Fibroblast of lung (primary cell): ENCODE data around the gene CUBN. TPM values are rescaled to one million over a fixed set of nuclear protein-coding genes. Genes with fewer than 3 reads are reported as not detected.

Experiments used
- DNase-seq, 2 donors: peaks; one replicate each; pipeline versions ENCODE4 v3.0.0 to v3.0.0-alpha.2; 2010; ENCODE audit warnings: low read depth in 2 of 2
- H2AFZ ChIP-seq: 2 replicates; pipeline ENCODE4 v1.5.1; 2012; ENCODE audit warnings: low read length, control low read depth, inconsistent platforms
- H3K27ac ChIP-seq: 2 replicates; pipeline ENCODE4 v1.5.1; 2011; ENCODE audit warnings: low read length, control low read depth; ENCODE audit not compliant: insufficient read depth
- H3K27me3 ChIP-seq: 2 replicates; pipeline ENCODE4 v1.5.1; 2011; ENCODE audit warnings: mild to moderate bottlenecking, low read length; ENCODE audit not compliant: control insufficient read depth, insufficient read depth
- H3K36me3 ChIP-seq: 2 replicates; pipeline ENCODE4 v1.5.1; 2011; ENCODE audit warnings: low read length; ENCODE audit not compliant: control insufficient read depth, insufficient read depth
- H3K4me1 ChIP-seq: 2 replicates; pipeline ENCODE4 v1.5.1; 2011; ENCODE audit warnings: low read length; ENCODE audit not compliant: control insufficient read depth, insufficient read depth; ENCODE audit errors: extremely low read depth
- H3K4me2 ChIP-seq: 2 replicates; pipeline ENCODE4 v1.5.1; 2011; ENCODE audit warnings: low read length, control low read depth; ENCODE audit not compliant: insufficient read depth; ENCODE audit errors: extremely low read depth
- H3K4me3 ChIP-seq, 4 experiments: fragments of 200-600 bp in 1 of 4; sonication (generic) in 1 of 4; replicated peaks in 1 of 4; 2 replicates each; pipeline ENCODE4 v1.5.1; 2011 to 2016; ENCODE audit warnings: low read length in 4 of 4, low read depth in 3 of 4, mild to moderate bottlenecking in 3 of 4, control low read depth in 2 of 4, inconsistent platforms in 1 of 4, mixed read lengths in 1 of 4; ENCODE audit not compliant: insufficient read depth in 1 of 4; ENCODE audit errors: control extremely low read depth in 1 of 4
- H3K79me2 ChIP-seq: 2 replicates; pipeline ENCODE4 v1.5.1; 2012; ENCODE audit warnings: mild to moderate bottlenecking, low read length, inconsistent platforms; ENCODE audit not compliant: control insufficient read depth, insufficient read depth
- H3K9ac ChIP-seq: 2 replicates; pipeline ENCODE4 v1.5.1; 2011; ENCODE audit warnings: mild to moderate bottlenecking, low read length, control low read depth; ENCODE audit not compliant: insufficient read depth
- H3K9me3 ChIP-seq: 2 replicates; pipeline ENCODE4 v1.5.1; 2012; ENCODE audit warnings: low read depth, low read length; ENCODE audit not compliant: control insufficient read depth, insufficient read depth
- H4K20me1 ChIP-seq: 2 replicates; pipeline ENCODE4 v1.5.1; 2011; ENCODE audit warnings: low read length; ENCODE audit not compliant: control insufficient read depth, insufficient read depth; ENCODE audit errors: extremely low read depth
- EZH2 ChIP-seq: IDR thresholded peaks from 2 replicates; pipeline ENCODE4 v1.5.1; 2012; ENCODE audit warnings: low read length, control low read depth, mild to moderate bottlenecking; ENCODE audit errors: missing control alignments
- polyA plus RNA-seq, 2 donors: library from polyadenylated mRNA; depleted of rRNA in 1 of 2; stranded (reverse) in 1 of 2; unstranded in 1 of 2; fragments of >200 nt; gene quantifications; 2 replicates each; pipeline ENCODE4 v1.2.1, GENCODE V29; 2011 to 2012; ENCODE audit warnings: missing spikeins in 1 of 2
- total RNA-seq: library from RNA; depleted of rRNA; stranded (reverse); fragments of >200 nt; gene quantifications from 2 replicates; pipeline ENCODE4 v1.2.1, GENCODE V29; 2014
- TF ChIP-seq, protein P1 (sequence below), 2 donors: IDR thresholded peaks in 1 of 2; conservative IDR thresholded peaks in 1 of 2; 1 replicate in 1 of 2; 2 replicates in 1 of 2; pipeline ENCODE4 v1.5.1; 2011 to 2012; ENCODE audit warnings: low read length in 2 of 2, control low read depth in 1 of 2, inconsistent platforms in 1 of 2, low read depth in 1 of 2, mild to moderate bottlenecking in 1 of 2

The CUBN gene
- total and polyA plus RNA-seq, 2 donors (not counting 1 experiment from before 2014, with no cell fraction given) = 1.3 to 1.5 TPM

DNA sequence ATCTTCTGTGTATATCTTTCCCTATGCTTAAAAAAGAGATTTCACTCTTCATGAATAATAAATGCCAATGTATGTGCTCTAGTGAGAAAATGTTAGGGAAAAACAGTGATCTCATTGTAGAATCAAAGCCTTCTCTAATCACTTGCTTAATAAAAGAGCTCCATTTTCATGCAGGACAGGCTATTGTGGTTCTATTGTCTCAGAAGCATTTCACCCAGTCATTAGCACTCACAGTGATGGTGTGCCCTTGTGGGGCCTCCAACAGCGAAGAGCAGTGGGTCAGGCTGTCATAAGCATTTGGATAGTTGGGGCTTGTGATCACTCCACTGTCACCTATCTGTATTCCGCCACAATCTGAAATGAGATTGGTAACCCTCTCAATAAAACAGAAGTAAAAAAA lies 228.5 kb downstream of the CUBN start:
- no peak overlapping the region for H3K27ac ChIP-seq
- no peaks in the 10 kb centered on the region for H3K4me1 ChIP-seq
- no peaks in the 10 kb centered on the region for H3K9me3 ChIP-seq
- TF ChIP-seq, protein P1, sequence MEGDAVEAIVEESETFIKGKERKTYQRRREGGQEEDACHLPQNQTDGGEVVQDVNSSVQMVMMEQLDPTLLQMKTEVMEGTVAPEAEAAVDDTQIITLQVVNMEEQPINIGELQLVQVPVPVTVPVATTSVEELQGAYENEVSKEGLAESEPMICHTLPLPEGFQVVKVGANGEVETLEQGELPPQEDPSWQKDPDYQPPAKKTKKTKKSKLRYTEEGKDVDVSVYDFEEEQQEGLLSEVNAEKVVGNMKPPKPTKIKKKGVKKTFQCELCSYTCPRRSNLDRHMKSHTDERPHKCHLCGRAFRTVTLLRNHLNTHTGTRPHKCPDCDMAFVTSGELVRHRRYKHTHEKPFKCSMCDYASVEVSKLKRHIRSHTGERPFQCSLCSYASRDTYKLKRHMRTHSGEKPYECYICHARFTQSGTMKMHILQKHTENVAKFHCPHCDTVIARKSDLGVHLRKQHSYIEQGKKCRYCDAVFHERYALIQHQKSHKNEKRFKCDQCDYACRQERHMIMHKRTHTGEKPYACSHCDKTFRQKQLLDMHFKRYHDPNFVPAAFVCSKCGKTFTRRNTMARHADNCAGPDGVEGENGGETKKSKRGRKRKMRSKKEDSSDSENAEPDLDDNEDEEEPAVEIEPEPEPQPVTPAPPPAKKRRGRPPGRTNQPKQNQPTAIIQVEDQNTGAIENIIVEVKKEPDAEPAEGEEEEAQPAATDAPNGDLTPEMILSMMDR (conservative IDR thresholded peaks at IDR 0.05 in 1 of 2, IDR thresholded peaks at IDR 0.05 in 1 of 2; ENCODE audit: low read depth in 1 of 2, low read length in 2 of 2) = no peak
- no peak for TF ChIP-seq EZH2
- no peaks in the 10 kb centered on the region for H3K36me3 ChIP-seq
- no peak overlapping the region for H3K4me3 ChIP-seq
- H2AFZ ChIP-seq = no peak overlapping the region
- no peaks in the 10 kb centered on the region for H4K20me1 ChIP-seq
- DNase-seq = no peak
- H3K79me2 ChIP-seq = no peaks in the 10 kb centered on the region
- no peak overlapping the region for H3K9ac ChIP-seq
- H3K4me2 ChIP-seq = no peak overlapping the region
- H3K27me3 ChIP-seq = no peaks in the 10 kb centered on the region

DNA sequence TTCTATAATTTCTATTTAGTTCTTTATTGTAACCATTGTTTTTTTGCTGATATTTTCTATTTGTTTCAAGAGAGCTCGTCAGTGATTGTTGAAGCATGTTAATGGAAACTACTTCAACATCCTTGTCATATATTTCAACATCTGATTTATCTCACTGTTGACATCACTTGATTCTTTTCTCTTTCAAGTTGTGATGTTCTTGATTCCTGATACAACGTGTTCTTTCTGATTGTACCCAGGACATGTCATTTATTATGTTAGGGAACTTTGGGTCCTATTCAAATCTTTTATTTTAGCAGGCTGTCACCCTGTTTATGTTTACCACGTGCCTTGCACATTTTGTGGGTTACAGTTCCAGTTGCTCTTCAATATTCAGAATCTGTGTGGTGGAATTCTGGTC lies 232.6 kb downstream of the CUBN start:
- H3K9ac ChIP-seq = no peak overlapping the region
- no peaks in the 10 kb centered on the region for H3K9me3 ChIP-seq
- TF ChIP-seq, protein P1 (conservative IDR thresholded peaks at IDR 0.05 in 1 of 2, IDR thresholded peaks at IDR 0.05 in 1 of 2; ENCODE audit: low read depth in 1 of 2, low read length in 2 of 2) = no peak
- no peak for TF ChIP-seq EZH2
- no peaks in the 10 kb centered on the region for H3K79me2 ChIP-seq
- no peaks in the 10 kb centered on the region for H3K4me1 ChIP-seq
- H3K27ac ChIP-seq = no peak overlapping the region
- H3K36me3 ChIP-seq = no peaks in the 10 kb centered on the region
- no peak for DNase-seq
- no peak overlapping the region for H3K4me2 ChIP-seq
- no peaks in the 10 kb centered on the region for H3K27me3 ChIP-seq
- H2AFZ ChIP-seq = no peak overlapping the region
- no peak overlapping the region for H3K4me3 ChIP-seq
- H4K20me1 ChIP-seq = no peaks in the 10 kb centered on the region

DNA sequence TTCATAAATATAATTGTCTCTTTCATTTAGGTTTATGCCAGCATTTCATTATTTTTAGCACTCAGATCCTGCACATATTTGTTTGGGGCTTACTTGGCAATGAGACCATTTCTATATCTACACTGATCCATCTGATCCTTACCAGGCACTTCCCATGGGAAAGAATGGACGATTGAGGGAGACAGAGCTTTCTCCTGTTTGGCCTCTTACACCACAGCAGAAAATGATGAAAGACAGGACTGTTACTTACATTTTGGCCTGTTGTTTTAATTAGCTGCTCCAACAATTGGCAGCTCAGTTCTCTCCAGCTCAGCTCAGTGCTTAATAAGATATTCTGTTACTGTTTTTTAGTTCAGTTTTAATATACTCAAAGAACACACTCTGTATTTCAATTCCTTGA lies 234.8 kb downstream of the CUBN start:
- no peaks in the 10 kb centered on the region for H4K20me1 ChIP-seq
- TF ChIP-seq EZH2 = no peak
- TF ChIP-seq, protein P1 (conservative IDR thresholded peaks at IDR 0.05 in 1 of 2, IDR thresholded peaks at IDR 0.05 in 1 of 2; ENCODE audit: low read depth in 1 of 2, low read length in 2 of 2) = no peak
- H3K9ac ChIP-seq = no peak overlapping the region
- H3K4me1 ChIP-seq = no peaks in the 10 kb centered on the region
- no peak for DNase-seq
- no peak overlapping the region for H3K27ac ChIP-seq
- H3K4me3 ChIP-seq = no peak overlapping the region
- H3K4me2 ChIP-seq = no peak overlapping the region
- no peaks in the 10 kb centered on the region for H3K79me2 ChIP-seq
- H3K27me3 ChIP-seq = no peaks in the 10 kb centered on the region
- H3K36me3 ChIP-seq = no peaks in the 10 kb centered on the region
- H3K9me3 ChIP-seq = no peaks in the 10 kb centered on the region
- H2AFZ ChIP-seq = no peak overlapping the region
